Loucy (cell line): Measurements from ENCODE around the gene ATF7.

Experiments used
- EZH2phosphoT487 ChIP-seq: fragments of 200-600 bp; IDR thresholded peaks from 2 replicates; pipeline ENCODE4 v1.6.1; 2018; ENCODE audit warnings: antibody characterized with exemption, mild to moderate bottlenecking, moderate library complexity, borderline replicate concordance
- TF ChIP-seq, protein P1 (sequence below): fragments of 200-600 bp; sonication (generic); conservative IDR thresholded peaks from 2 replicates; pipeline ENCODE4 v1.5.1; 2014; ENCODE audit warnings: mild to moderate bottlenecking, antibody characterized with exemption, low read length

DNA sequence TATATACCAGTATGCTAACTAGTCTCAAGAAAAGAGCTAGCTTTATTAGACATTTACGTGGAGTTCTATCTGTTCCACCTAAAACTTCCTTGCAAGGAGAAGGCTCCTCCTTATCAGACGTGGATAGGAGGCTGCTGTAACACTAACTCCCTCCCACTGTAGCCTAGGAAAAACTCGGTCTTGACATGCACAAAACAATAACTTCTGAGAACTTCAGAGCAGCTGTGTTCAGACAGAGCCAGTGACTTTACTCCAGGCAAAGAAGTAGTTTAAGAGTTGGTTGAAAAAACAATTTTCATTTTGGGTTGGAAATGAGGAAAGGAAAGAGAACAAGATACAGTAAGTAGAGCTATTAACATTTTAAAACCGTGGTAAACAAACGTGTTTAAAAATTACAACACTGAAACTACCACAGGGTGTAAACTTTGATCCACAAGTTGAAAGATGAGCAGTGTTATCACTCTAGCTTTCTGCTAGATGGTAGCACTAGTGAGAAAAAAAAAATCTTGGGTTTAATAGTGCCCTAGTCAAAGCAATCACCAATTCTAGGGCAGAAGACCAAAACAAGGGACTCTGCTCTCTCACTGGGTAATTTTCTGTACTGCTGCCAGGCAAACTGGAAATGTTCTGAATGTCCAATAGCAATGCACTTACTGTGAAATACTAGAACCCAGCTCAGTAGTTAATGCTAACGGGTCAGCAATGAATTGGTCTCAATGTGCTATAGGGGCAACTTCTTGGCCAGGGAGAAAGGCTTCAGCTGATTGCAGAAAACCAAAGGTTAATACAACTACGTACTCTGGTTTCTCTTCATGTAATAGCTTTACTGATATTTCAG is 2.4 kb downstream of the ATF7 start:
- TF ChIP-seq, protein P1, sequence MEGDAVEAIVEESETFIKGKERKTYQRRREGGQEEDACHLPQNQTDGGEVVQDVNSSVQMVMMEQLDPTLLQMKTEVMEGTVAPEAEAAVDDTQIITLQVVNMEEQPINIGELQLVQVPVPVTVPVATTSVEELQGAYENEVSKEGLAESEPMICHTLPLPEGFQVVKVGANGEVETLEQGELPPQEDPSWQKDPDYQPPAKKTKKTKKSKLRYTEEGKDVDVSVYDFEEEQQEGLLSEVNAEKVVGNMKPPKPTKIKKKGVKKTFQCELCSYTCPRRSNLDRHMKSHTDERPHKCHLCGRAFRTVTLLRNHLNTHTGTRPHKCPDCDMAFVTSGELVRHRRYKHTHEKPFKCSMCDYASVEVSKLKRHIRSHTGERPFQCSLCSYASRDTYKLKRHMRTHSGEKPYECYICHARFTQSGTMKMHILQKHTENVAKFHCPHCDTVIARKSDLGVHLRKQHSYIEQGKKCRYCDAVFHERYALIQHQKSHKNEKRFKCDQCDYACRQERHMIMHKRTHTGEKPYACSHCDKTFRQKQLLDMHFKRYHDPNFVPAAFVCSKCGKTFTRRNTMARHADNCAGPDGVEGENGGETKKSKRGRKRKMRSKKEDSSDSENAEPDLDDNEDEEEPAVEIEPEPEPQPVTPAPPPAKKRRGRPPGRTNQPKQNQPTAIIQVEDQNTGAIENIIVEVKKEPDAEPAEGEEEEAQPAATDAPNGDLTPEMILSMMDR: no peak
- no peak for TF ChIP-seq EZH2phosphoT487
